A549 (cell line): ENCODE data around the gene MTMR12. TPM values are rescaled to one million over a fixed set of nuclear protein-coding genes. Genes with fewer than 3 reads are reported as not detected.

Experiments
- ATAC-seq, 2 experiments: fragments of 200-7000 bp in 1 of 2; fragments of >200 bp in 1 of 2; cut with Nextera tagmentation in 1 of 2; cut with Tn5 transposase in 1 of 2; 3 replicates each; pipeline versions ENCODE4 v1.8.0 to v1.9.1; 2018 to 2020; ENCODE audit warnings: mild to moderate bottlenecking in 1 of 2, moderate library complexity in 1 of 2
- CTCF ChIA-PET: fragments of 300-600 bp; sonication (Branson Sonifier 250); formaldehyde crosslinking; extraction: SDS; loops from one replicate; lab custom pipeline; 2021; ENCODE audit warnings: antibody characterized with exemption, inconsistent platforms; lab: Yijun Ruan, JAX
- POLR2A ChIA-PET: fragments of 350-600 bp; formaldehyde crosslinking; extraction: SDS; loops from one replicate; lab custom pipeline; 2021; ENCODE audit warnings: antibody characterized with exemption, inconsistent platforms; lab: Yijun Ruan, JAX
- DNase-seq, 2 experiments: peaks; one replicate each; pipeline versions ENCODE4 v3.0.0 to v3.0.0-alpha.2; 2011 to 2016; ENCODE audit warnings: low read depth in 1 of 2, low spot score in 1 of 2
- FAIRE-seq: peaks from 2 replicates; lab custom pipeline; 2011; peaks lifted over from hg19 to GRCh38; lab: Jason Lieb, UNC
- H3K27ac ChIP-seq, 2 experiments: fragments of >200 bp; sonication (Bioruptor Twin); formaldehyde crosslinking; 3 replicates each; pipeline ENCODE4 v1.5.1; 2016 to 2017
- H3K4me1 ChIP-seq: fragments of >200 bp; sonication (Bioruptor Twin); formaldehyde crosslinking; 3 replicates; pipeline ENCODE4 v1.6.1; 2016
- H3K4me2 ChIP-seq: fragments of >200 bp; sonication (Bioruptor Twin); formaldehyde crosslinking; 3 replicates; pipeline ENCODE4 v1.6.1; 2016
- H3K4me3 ChIP-seq: fragments of >200 bp; sonication (Bioruptor Twin); formaldehyde crosslinking; 3 replicates; pipeline ENCODE4 v1.5.1; 2016
- H3K9me3 ChIP-seq: fragments of >200 bp; sonication (Bioruptor Twin); formaldehyde crosslinking; 3 replicates; pipeline ENCODE4 v1.6.1; 2016
- CEBPB ChIP-seq, 2 experiments: fragments of >200 bp in 1 of 2; sonication (Bioruptor Twin) in 1 of 2; formaldehyde crosslinking in 1 of 2; IDR thresholded peaks; 2 replicates each; pipeline ENCODE4 v1.6.1; 2012 to 2016
- CHD2 ChIP-seq: fragments of 150-350 bp; IDR thresholded peaks from 2 replicates; pipeline ENCODE4 v1.6.1; 2014; ENCODE audit warnings: low read length; ENCODE audit not compliant: partially characterized antibody
- CHD4 ChIP-seq: fragments of 200-600 bp; sonication (generic); IDR thresholded peaks from 2 replicates; pipeline ENCODE4 v1.6.1; 2016; ENCODE audit warnings: antibody characterized with exemption, mild to moderate bottlenecking, borderline replicate concordance
- FOSB ChIP-seq: fragments of 250-450 bp; sonication (Bioruptor Pico); IDR thresholded peaks from 2 replicates; pipeline ENCODE4 v1.5.0; 2020; ENCODE audit warnings: mild to moderate bottlenecking, moderate library complexity
- GATA3 ChIP-seq: IDR thresholded peaks from 2 replicates; pipeline ENCODE4 v1.6.1; 2012; ENCODE audit warnings: borderline replicate concordance
- HOXA7 ChIP-seq: fragments of 250-450 bp; sonication (Bioruptor Pico); IDR thresholded peaks from 2 replicates; pipeline ENCODE4 v1.5.0; 2020; ENCODE audit warnings: mild to moderate bottlenecking, moderate library complexity
- KDM1A ChIP-seq: fragments of 200-600 bp; sonication (generic); IDR thresholded peaks from 2 replicates; pipeline ENCODE4 v1.6.1; 2016; ENCODE audit warnings: low read depth, mild to moderate bottlenecking
- MAZ ChIP-seq: fragments of 150-350 bp; IDR thresholded peaks from 2 replicates; pipeline ENCODE4 v1.6.1; 2014; ENCODE audit warnings: antibody characterized with exemption, low read depth, low read length, borderline replicate concordance
- MYC ChIP-seq: IDR thresholded peaks from 2 replicates; pipeline ENCODE4 v1.6.1; 2012; ENCODE audit warnings: mild to moderate bottlenecking, inconsistent platforms, low read length, improper control_type of control experiment, borderline replicate concordance
- NPAS2 ChIP-seq: fragments of 250-450 bp; sonication (Bioruptor Pico); IDR thresholded peaks from 2 replicates; pipeline ENCODE4 v1.8.0; 2022; ENCODE audit warnings: mild to moderate bottlenecking, moderate library complexity, borderline replicate concordance
- NR3C1 ChIP-seq: fragments of >200 bp; sonication (Bioruptor Twin); formaldehyde crosslinking; IDR thresholded peaks from 3 replicates; pipeline ENCODE4 v1.6.1; 2017
- RAD21 ChIP-seq, 2 experiments: fragments of >200 bp in 1 of 2; sonication (Bioruptor Twin) in 1 of 2; formaldehyde crosslinking in 1 of 2; IDR thresholded peaks in 1 of 2; conservative IDR thresholded peaks in 1 of 2; 2 replicates in 1 of 2; 3 replicates in 1 of 2; pipeline ENCODE4 v1.6.1; 2012 to 2018; ENCODE audit warnings: inconsistent platforms in 1 of 2
- RCOR1 ChIP-seq: fragments of 150-350 bp; IDR thresholded peaks from 2 replicates; pipeline ENCODE4 v1.6.1; 2014; ENCODE audit warnings: antibody characterized with exemption, low read length, low read depth
- RNF2 ChIP-seq: fragments of 200-600 bp; sonication (generic); IDR thresholded peaks from 2 replicates; pipeline ENCODE4 v1.6.1; 2016; ENCODE audit warnings: low read depth, mild to moderate bottlenecking, antibody characterized with exemption, moderate library complexity, borderline replicate concordance
- SMC3 ChIP-seq: fragments of >200 bp; sonication (Bioruptor Twin); formaldehyde crosslinking; IDR thresholded peaks from 3 replicates; pipeline ENCODE4 v1.6.1; 2018; ENCODE audit warnings: inconsistent platforms
- WGBS: methylation state at CpG from one replicate; pipeline ENCODE4 v1.1.6; 2017; ENCODE audit errors: missing lambda C conversion rate; 5-methylcytosine and 5-hydroxymethylcytosine counted together
- polyA plus RNA-seq, 4 experiments: library from polyadenylated mRNA; depleted of rRNA in 3 of 4; stranded (reverse); fragments of >200 nt; fragmentation: RNase III in 1 of 4; extraction: RNeasy Plus Mini Kit Qiagen cat#74134 plus additional on column Dnase treatment in 1 of 4; gene quantifications; 2 replicates in 3 of 4; 3 replicates in 1 of 4; pipeline ENCODE4 v1.2.3, GENCODE V29; 2011 to 2017
- TF ChIP-seq, protein P1 (sequence below): fragments of 450-650 bp; IDR thresholded peaks from 2 replicates; pipeline ENCODE4 v1.6.1; 2014; ENCODE audit warnings: antibody characterized with exemption
- TF ChIP-seq, protein P2 (sequence below): fragments of 200-600 bp; sonication (generic); IDR thresholded peaks from 2 replicates; pipeline ENCODE4 v1.6.1; 2016; ENCODE audit warnings: antibody characterized with exemption, mild to moderate bottlenecking, moderate library complexity
- TF ChIP-seq, protein P3 (sequence below): IDR thresholded peaks from 2 replicates; pipeline ENCODE4 v1.6.1; 2012

MTMR12 gene
- polyA plus RNA-seq, 2 of the 4 experiments (the other 2 are of a cell fraction), result 14.3 to 29.8 TPM

DNA sequence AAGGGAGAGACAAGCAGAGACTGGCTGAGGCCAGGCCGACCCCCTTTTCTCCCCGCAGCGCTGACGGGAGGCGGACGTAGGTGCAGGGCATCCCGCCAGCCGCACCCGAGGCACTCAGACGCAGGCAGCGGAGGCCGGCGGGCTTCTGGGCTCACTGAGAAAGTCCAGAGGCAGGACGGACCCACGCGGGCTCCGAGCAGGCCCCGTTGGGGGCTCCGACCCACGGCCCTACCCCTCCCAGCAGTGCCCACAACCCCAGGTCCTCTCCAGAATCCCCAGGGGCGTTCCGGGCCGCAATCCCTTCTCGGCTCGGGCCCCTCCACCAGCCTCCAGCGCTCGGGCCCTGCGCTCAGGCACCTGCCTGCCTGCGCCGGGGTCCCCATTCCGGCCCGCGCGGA, 543 bp downstream of the MTMR12 start:
- no peak for FAIRE-seq
- ATAC-seq, result peak; percentile 21 to 62
- peak overlapping the region; percentile 94 to 95 for H3K27ac ChIP-seq
- H3K9me3 ChIP-seq, result no peaks in the 10 kb centered on the region
- CTCF ChIA-PET, result no interaction called here
- peaks cover 9% of the 10 kb centered on the region for H3K4me1 ChIP-seq
- peak overlapping the region; percentile 91 for H3K4me2 ChIP-seq
- POLR2A ChIA-PET, result interaction anchor here (1.5 kb wide), 1 partner anchor 138 kb away, joined by 3 read pairs; the partner anchor contains the start of gene GOLPH3
- WGBS, result 3% methylated on average over 23 of the region's 34 CpGs
- H3K4me3 ChIP-seq, result peak overlapping the region; percentile 99
- TF ChIP-seq, protein P1, sequence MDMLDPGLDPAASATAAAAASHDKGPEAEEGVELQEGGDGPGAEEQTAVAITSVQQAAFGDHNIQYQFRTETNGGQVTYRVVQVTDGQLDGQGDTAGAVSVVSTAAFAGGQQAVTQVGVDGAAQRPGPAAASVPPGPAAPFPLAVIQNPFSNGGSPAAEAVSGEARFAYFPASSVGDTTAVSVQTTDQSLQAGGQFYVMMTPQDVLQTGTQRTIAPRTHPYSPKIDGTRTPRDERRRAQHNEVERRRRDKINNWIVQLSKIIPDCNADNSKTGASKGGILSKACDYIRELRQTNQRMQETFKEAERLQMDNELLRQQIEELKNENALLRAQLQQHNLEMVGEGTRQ, result no peak
- TF ChIP-seq FOSB (CRISPR knock-in tag), result no peak
- no peak for TF ChIP-seq CHD2
- no peak for TF ChIP-seq KDM1A
- TF ChIP-seq SMC3, result no peak
- TF ChIP-seq RCOR1, result no peak
- no peak for TF ChIP-seq MYC
- TF ChIP-seq, protein P2, sequence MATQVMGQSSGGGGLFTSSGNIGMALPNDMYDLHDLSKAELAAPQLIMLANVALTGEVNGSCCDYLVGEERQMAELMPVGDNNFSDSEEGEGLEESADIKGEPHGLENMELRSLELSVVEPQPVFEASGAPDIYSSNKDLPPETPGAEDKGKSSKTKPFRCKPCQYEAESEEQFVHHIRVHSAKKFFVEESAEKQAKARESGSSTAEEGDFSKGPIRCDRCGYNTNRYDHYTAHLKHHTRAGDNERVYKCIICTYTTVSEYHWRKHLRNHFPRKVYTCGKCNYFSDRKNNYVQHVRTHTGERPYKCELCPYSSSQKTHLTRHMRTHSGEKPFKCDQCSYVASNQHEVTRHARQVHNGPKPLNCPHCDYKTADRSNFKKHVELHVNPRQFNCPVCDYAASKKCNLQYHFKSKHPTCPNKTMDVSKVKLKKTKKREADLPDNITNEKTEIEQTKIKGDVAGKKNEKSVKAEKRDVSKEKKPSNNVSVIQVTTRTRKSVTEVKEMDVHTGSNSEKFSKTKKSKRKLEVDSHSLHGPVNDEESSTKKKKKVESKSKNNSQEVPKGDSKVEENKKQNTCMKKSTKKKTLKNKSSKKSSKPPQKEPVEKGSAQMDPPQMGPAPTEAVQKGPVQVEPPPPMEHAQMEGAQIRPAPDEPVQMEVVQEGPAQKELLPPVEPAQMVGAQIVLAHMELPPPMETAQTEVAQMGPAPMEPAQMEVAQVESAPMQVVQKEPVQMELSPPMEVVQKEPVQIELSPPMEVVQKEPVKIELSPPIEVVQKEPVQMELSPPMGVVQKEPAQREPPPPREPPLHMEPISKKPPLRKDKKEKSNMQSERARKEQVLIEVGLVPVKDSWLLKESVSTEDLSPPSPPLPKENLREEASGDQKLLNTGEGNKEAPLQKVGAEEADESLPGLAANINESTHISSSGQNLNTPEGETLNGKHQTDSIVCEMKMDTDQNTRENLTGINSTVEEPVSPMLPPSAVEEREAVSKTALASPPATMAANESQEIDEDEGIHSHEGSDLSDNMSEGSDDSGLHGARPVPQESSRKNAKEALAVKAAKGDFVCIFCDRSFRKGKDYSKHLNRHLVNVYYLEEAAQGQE, result no peak
- TF ChIP-seq CHD4, result no peak
- DNase-seq, result peak; percentile 37 to 47

DNA sequence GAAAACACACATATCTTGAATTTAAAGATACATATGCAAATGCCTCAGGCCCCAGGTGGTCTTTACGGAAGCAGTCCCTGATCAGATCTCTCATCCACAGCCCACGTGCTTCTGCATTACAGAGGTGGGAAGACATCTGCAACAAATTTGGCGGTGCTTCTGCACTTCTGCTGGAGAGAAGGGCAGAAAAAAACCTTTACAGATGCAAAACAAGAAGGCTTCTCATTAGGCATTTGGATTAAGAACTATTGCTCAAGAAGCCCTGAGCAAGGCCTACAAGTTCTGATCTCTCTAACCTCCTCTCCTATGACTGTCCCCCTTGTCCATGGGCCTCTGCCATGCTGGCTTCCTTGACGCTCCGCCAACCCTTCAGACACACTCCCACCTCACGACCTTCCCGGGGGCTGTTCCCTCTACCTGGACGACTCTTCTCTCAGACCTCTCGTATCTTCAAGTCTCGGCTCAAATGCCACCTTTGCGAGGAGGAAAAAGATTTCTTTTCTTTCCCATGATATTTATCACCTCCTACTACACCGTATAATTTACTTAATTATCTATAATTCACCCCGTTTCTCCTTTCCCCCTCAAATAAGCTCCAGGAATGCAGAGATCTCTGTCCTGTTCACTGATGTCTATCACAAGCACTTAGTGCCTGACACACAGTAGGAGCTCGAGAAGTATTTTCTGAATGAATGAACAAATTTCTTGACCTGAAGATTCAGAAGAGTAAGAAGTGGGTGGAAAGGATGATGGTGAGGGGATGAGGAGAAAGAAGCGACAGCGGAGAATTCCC, 1.1 kb downstream of the MTMR12 start:
- H3K4me3 ChIP-seq, result peak overlapping the region; percentile 99
- FAIRE-seq (no peak), ATAC-seq (no peak), DNase-seq (no peak)
- peaks cover 9% of the 10 kb centered on the region for H3K4me1 ChIP-seq
- ChIA-PET CTCF (interaction anchor here (0.6 kb wide), 2 partner anchors 79 to 139 kb away, joined by 3 read pairs; no protein-coding TSS in a partner anchor), POLR2A (interaction anchor here (1.5 kb wide), 1 partner anchor 137 kb away, joined by 3 read pairs; the partner anchor contains the start of gene GOLPH3)
- no peaks in the 10 kb centered on the region for H3K9me3 ChIP-seq
- H3K27ac ChIP-seq, result peak overlapping the region; percentile 94 to 95
- TF ChIP-seq HOXA7 (CRISPR knock-in tag) (no peak), NPAS2 (no peak), NR3C1 (no peak), RNF2 (no peak), GATA3 (no peak), SMC3 (no peak), MAZ (no peak), RAD21 (conservative IDR thresholded peaks at IDR 0.05 in 1 of 2, IDR thresholded peaks at IDR 0.05 in 1 of 2) (no peak), CEBPB (IDR thresholded peaks at IDR 0.05) (no peak)
- TF ChIP-seq, protein P3, sequence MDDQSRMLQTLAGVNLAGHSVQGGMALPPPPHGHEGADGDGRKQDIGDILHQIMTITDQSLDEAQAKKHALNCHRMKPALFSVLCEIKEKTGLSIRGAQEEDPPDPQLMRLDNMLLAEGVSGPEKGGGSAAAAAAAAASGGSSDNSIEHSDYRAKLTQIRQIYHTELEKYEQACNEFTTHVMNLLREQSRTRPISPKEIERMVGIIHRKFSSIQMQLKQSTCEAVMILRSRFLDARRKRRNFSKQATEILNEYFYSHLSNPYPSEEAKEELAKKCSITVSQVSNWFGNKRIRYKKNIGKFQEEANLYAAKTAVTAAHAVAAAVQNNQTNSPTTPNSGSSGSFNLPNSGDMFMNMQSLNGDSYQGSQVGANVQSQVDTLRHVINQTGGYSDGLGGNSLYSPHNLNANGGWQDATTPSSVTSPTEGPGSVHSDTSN, result no peak
- WGBS, result 68% methylated on average over 16 of the region's 16 CpGs
- H3K4me2 ChIP-seq, result peak overlapping the region; percentile 91
